ENCODE data around the gene YBX3. TPM values are rescaled to one million over a fixed set of nuclear protein-coding genes. Genes with fewer than 3 reads are reported as not detected.

Gene YBX3
- polyA plus RNA-seq, 1 donor (not counting 4 experiments of a cell fraction or from before 2014, with no cell fraction given): 170 TPM

DNA sequence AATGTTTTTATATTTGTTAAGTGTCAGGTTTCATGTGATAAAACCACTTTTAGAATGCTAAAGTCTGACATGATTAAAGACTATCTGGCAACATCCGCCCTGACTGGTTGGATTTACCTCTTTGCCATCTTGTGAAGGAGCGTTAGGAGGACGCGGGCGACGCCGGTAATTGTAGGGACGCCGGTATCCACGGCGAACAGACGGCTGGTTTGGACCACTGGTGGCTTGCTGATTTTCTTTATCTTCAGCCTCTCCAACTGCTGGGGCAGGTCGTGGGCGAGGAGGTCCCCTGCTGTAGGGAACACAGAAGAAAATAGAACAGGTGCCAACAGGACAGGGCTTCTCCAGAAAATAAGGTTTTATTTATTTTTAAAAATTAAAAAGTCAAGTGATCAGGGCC, 21.3 kb downstream of the YBX3 start:
- no peaks in the 10 kb centered on the region for H3K27me3 ChIP-seq (ENCODE audit: control insufficient read depth, extremely low read depth, insufficient read depth, low read length)
- dilution Hi-C loops (cut with MboI; ENCODE audit: extremely low pct_ligation_motif_present, low sequenced_read_pairs): no loop called here
- no peaks in the 10 kb centered on the region for H3K9me3 ChIP-seq (ENCODE audit: control insufficient read depth, low read depth, low read length)
- no peaks in the 10 kb centered on the region for H3K9me1 ChIP-seq (ENCODE audit: control insufficient read depth, extremely low read depth, insufficient read depth, low read length)
- H3K79me2 ChIP-seq (ENCODE audit: control insufficient read depth, insufficient read depth, low read length): peaks cover 16% of the 10 kb centered on the region
- H3K4me2 ChIP-seq (ENCODE audit: control insufficient read depth, extremely low read depth, insufficient read depth, low read depth, low read length): no peak overlapping the region
- H3K4me1 ChIP-seq (ENCODE audit: control insufficient read depth, extremely low read depth, insufficient read depth, low read length): no peaks in the 10 kb centered on the region
- H3K4me3 ChIP-seq (ENCODE audit: control insufficient read depth in 2 of 3, extremely low read depth in 1 of 3, insufficient read depth in 2 of 3, low read depth in 1 of 3, low read length in 3 of 3): no peak overlapping the region
- TF ChIP-seq, protein P1, sequence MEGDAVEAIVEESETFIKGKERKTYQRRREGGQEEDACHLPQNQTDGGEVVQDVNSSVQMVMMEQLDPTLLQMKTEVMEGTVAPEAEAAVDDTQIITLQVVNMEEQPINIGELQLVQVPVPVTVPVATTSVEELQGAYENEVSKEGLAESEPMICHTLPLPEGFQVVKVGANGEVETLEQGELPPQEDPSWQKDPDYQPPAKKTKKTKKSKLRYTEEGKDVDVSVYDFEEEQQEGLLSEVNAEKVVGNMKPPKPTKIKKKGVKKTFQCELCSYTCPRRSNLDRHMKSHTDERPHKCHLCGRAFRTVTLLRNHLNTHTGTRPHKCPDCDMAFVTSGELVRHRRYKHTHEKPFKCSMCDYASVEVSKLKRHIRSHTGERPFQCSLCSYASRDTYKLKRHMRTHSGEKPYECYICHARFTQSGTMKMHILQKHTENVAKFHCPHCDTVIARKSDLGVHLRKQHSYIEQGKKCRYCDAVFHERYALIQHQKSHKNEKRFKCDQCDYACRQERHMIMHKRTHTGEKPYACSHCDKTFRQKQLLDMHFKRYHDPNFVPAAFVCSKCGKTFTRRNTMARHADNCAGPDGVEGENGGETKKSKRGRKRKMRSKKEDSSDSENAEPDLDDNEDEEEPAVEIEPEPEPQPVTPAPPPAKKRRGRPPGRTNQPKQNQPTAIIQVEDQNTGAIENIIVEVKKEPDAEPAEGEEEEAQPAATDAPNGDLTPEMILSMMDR (optimal IDR thresholded peaks at IDR 0.05 in 1 of 3, IDR thresholded peaks at IDR 0.05 in 1 of 3, conservative IDR thresholded peaks at IDR 0.05 in 1 of 3; ENCODE audit: extremely low read depth in 1 of 3, insufficient read depth in 2 of 3, low read length in 3 of 3): no peak
- no peak for TF ChIP-seq EZH2 (IDR thresholded peaks at IDR 0.05; ENCODE audit: low read length)
- no peak overlapping the region for H3K9ac ChIP-seq (ENCODE audit: control insufficient read depth, extremely low read depth, insufficient read depth, low read length)
- no peak overlapping the region for H3K27ac ChIP-seq (ENCODE audit: control insufficient read depth, insufficient read depth, low read length)
- H4K20me1 ChIP-seq (ENCODE audit: control insufficient read depth, extremely low read depth, insufficient read depth, low read length): peaks cover 2% of the 10 kb centered on the region
- peaks cover 25% of the 10 kb centered on the region in 2 experiments for H3K36me3 ChIP-seq (ENCODE audit: control insufficient read depth in 2 of 2, extremely low read depth in 1 of 2, insufficient read depth in 2 of 2, low read length in 2 of 2)
- no peak for DNase-seq (ENCODE audit: low read depth, low spot score)
- no peak overlapping the region for H2AFZ ChIP-seq (ENCODE audit: control insufficient read depth, low read length)
- no peak for FAIRE-seq

DNA sequence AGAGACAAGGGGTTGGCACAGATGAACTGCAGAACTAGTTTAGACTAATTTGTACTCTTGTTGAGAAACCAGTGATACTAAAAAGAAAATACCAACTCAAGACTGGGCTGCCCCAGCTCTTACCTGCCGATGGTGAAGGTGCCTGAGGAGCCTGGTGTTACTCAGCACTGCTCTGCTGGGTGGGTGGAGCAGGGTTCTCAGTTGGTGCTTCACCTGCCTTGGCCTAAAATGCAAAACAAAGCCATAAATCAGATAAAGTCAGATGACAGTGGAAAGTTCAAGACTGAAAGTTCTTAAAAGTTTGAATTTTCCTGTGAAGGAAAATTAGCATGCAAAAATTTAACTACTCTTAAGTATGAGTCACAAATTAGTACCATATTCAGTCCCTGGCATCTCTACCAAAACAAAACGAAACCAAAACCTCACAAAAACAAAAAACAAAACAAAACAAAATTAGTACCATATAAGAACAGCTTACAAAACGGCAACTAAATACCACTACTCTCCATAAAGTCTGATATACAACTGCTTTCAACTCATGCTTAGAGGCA, 21.9 kb downstream of the YBX3 start:
- no peak for TF ChIP-seq EZH2 (IDR thresholded peaks at IDR 0.05; ENCODE audit: low read length)
- TF ChIP-seq, protein P1 (optimal IDR thresholded peaks at IDR 0.05 in 1 of 3, IDR thresholded peaks at IDR 0.05 in 1 of 3, conservative IDR thresholded peaks at IDR 0.05 in 1 of 3; ENCODE audit: extremely low read depth in 1 of 3, insufficient read depth in 2 of 3, low read length in 3 of 3): no peak
- no peaks in the 10 kb centered on the region for H3K4me1 ChIP-seq (ENCODE audit: control insufficient read depth, extremely low read depth, insufficient read depth, low read length)
- no peak overlapping the region for H3K27ac ChIP-seq (ENCODE audit: control insufficient read depth, insufficient read depth, low read length)
- H3K9me1 ChIP-seq (ENCODE audit: control insufficient read depth, extremely low read depth, insufficient read depth, low read length): no peaks in the 10 kb centered on the region
- peaks cover 2% of the 10 kb centered on the region for H4K20me1 ChIP-seq (ENCODE audit: control insufficient read depth, extremely low read depth, insufficient read depth, low read length)
- no peak overlapping the region for H3K4me2 ChIP-seq (ENCODE audit: control insufficient read depth, extremely low read depth, insufficient read depth, low read depth, low read length)
- no peaks in the 10 kb centered on the region for H3K9me3 ChIP-seq (ENCODE audit: control insufficient read depth, low read depth, low read length)
- no peaks in the 10 kb centered on the region for H3K27me3 ChIP-seq (ENCODE audit: control insufficient read depth, extremely low read depth, insufficient read depth, low read length)
- DNase-seq (ENCODE audit: low read depth, low spot score) (no peak), FAIRE-seq (no peak)
- peaks cover 23 to 26% of the 10 kb centered on the region in 2 experiments for H3K36me3 ChIP-seq (ENCODE audit: control insufficient read depth in 2 of 2, extremely low read depth in 1 of 2, insufficient read depth in 2 of 2, low read length in 2 of 2)
- no peak overlapping the region for H3K9ac ChIP-seq (ENCODE audit: control insufficient read depth, extremely low read depth, insufficient read depth, low read length)
- H3K79me2 ChIP-seq (ENCODE audit: control insufficient read depth, insufficient read depth, low read length): peaks cover 14% of the 10 kb centered on the region
- dilution Hi-C loops (cut with MboI; ENCODE audit: extremely low pct_ligation_motif_present, low sequenced_read_pairs): no loop called here
- no peak overlapping the region for H3K4me3 ChIP-seq (ENCODE audit: control insufficient read depth in 2 of 3, extremely low read depth in 1 of 3, insufficient read depth in 2 of 3, low read depth in 1 of 3, low read length in 3 of 3)
- H2AFZ ChIP-seq (ENCODE audit: control insufficient read depth, low read length): no peak overlapping the region
